HEK293T (cell line): ENCODE data around the gene INPP4A.

Experiments used
- ARNT ChIP-seq: fragments of 450-650 bp; IDR thresholded peaks from 2 replicates; pipeline ENCODE4 v1.6.1; 2017; ENCODE audit warnings: mild to moderate bottlenecking
- BHLHE40 ChIP-seq: fragments of 450-650 bp; IDR thresholded peaks from 2 replicates; pipeline ENCODE4 v1.6.1; 2016; ENCODE audit warnings: mild to moderate bottlenecking, moderate library complexity, borderline replicate concordance
- CTBP1 ChIP-seq: fragments of 450-650 bp; IDR thresholded peaks from 2 replicates; pipeline ENCODE4 v1.6.1; 2016; ENCODE audit warnings: borderline replicate concordance
- ELF4 ChIP-seq: fragments of 450-650 bp; IDR thresholded peaks from 2 replicates; pipeline ENCODE4 v1.6.1; 2017; ENCODE audit warnings: antibody characterized with exemption
- FOXA1 ChIP-seq: fragments of 450-650 bp; IDR thresholded peaks from 2 replicates; pipeline ENCODE4 v1.6.1; 2016; ENCODE audit warnings: mild to moderate bottlenecking
- FOXM1 ChIP-seq: fragments of 450-650 bp; IDR thresholded peaks from 2 replicates; pipeline ENCODE4 v1.6.1; 2017; ENCODE audit warnings: mild to moderate bottlenecking, borderline replicate concordance
- HDGF ChIP-seq: fragments of 450-650 bp; IDR thresholded peaks from 2 replicates; pipeline ENCODE4 v1.6.1; 2017; ENCODE audit warnings: antibody characterized with exemption, borderline replicate concordance
- NFRKB ChIP-seq: fragments of 450-650 bp; IDR thresholded peaks from 2 replicates; pipeline ENCODE4 v1.6.1; 2016; ENCODE audit warnings: mild to moderate bottlenecking, moderate library complexity
- PKNOX1 ChIP-seq: fragments of 450-650 bp; IDR thresholded peaks from 2 replicates; pipeline ENCODE4 v1.6.1; 2016
- SP1 ChIP-seq: fragments of 450-650 bp; IDR thresholded peaks from 2 replicates; pipeline ENCODE4 v1.6.1; 2017
- TARDBP ChIP-seq: fragments of 450-650 bp; IDR thresholded peaks from 2 replicates; pipeline ENCODE4 v1.6.1; 2016
- ZNF384 ChIP-seq: fragments of 450-650 bp; IDR thresholded peaks from 2 replicates; pipeline ENCODE4 v1.6.1; 2016

GRCh38 chr2:98519156-98519555 is 74.5 kb downstream of the INPP4A start:
- TF ChIP-seq FOXM1: no peak
- TF ChIP-seq BHLHE40: no peak
- no peak for TF ChIP-seq ARNT
- TF ChIP-seq SP1: no peak
- TF ChIP-seq CTBP1: no peak
- no peak for TF ChIP-seq NFRKB
- TF ChIP-seq ELF4: no peak
- TF ChIP-seq TARDBP: no peak
- no peak for TF ChIP-seq PKNOX1
- TF ChIP-seq HDGF: no peak
- no peak for TF ChIP-seq FOXA1
- TF ChIP-seq ZNF384: no peak
